ENCODE measurements around the gene CCRL2. TPM values are rescaled to one million over a fixed set of nuclear protein-coding genes. Genes with fewer than 3 reads are reported as not detected.

CCRL2 gene
- total RNA-seq, 2 donors from 2014 or later: 2.1 to 3.7 TPM

DNA sequence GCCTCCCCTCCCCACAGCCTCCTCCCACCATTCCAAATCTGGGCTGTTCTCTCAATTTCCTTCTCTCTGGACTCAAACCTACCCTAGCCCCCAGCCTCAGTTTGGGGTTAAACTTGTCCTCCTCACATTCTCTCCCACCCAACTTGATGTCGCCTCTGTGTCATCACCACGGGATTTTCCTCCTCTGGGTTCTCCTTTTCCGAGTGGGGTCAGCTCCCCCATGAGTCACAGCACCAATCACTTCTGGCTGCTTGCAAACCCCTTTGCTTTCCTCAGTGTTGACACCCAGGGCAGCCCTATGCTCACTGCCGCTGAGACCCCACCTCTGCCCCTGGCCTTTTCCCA, 644 bp upstream of the CCRL2 start:
- Mint-ChIP-seq H3K27me3 (peaks cover 4% of the 10 kb centered on the region), H3K4me1 (no peaks in the 10 kb centered on the region), H3K36me3 (ENCODE audit: low read depth) (no peaks in the 10 kb centered on the region), H3K9me3 (no peaks in the 10 kb centered on the region), H3K27ac (no peak overlapping the region), H3K4me3 (peak overlapping the region; percentile 67)
- no peak for ATAC-seq (replicated peaks)

DNA sequence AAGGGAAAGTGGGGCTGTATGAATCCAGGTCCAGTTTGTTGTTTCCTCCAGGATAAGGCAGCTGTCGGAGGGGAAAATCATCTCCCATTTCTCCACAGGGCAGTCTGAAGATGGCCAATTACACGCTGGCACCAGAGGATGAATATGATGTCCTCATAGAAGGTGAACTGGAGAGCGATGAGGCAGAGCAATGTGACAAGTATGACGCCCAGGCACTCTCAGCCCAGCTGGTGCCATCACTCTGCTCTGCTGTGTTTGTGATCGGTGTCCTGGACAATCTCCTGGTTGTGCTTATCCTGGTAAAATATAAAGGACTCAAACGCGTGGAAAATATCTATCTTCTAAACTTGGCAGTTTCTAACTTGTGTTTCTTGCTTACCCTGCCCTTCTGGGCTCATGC, 911 bp downstream of the CCRL2 start:
- peaks cover 4% of the 10 kb centered on the region for H3K27me3 Mint-ChIP-seq
- no peak for ATAC-seq (replicated peaks)
- no peaks in the 10 kb centered on the region for H3K4me1 Mint-ChIP-seq
- H3K27ac Mint-ChIP-seq: no peak overlapping the region
- peak overlapping the region; percentile 67 for H3K4me3 Mint-ChIP-seq
- H3K9me3 Mint-ChIP-seq: no peaks in the 10 kb centered on the region
- H3K36me3 Mint-ChIP-seq (ENCODE audit: low read depth): no peaks in the 10 kb centered on the region

DNA sequence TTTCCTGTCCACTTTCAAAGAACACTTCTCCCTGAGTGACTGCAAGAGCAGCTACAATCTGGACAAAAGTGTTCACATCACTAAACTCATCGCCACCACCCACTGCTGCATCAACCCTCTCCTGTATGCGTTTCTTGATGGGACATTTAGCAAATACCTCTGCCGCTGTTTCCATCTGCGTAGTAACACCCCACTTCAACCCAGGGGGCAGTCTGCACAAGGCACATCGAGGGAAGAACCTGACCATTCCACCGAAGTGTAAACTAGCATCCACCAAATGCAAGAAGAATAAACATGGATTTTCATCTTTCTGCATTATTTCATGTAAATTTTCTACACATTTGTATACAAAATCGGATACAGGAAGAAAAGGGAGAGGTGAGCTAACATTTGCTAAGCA, 1.8 kb downstream of the CCRL2 start:
- ATAC-seq (replicated peaks): no peak
- no peaks in the 10 kb centered on the region for H3K4me1 Mint-ChIP-seq
- no peak overlapping the region for H3K4me3 Mint-ChIP-seq
- no peaks in the 10 kb centered on the region for H3K36me3 Mint-ChIP-seq (ENCODE audit: low read depth)
- peaks cover 4% of the 10 kb centered on the region for H3K27me3 Mint-ChIP-seq
- H3K27ac Mint-ChIP-seq: no peak overlapping the region
- no peaks in the 10 kb centered on the region for H3K9me3 Mint-ChIP-seq

DNA sequence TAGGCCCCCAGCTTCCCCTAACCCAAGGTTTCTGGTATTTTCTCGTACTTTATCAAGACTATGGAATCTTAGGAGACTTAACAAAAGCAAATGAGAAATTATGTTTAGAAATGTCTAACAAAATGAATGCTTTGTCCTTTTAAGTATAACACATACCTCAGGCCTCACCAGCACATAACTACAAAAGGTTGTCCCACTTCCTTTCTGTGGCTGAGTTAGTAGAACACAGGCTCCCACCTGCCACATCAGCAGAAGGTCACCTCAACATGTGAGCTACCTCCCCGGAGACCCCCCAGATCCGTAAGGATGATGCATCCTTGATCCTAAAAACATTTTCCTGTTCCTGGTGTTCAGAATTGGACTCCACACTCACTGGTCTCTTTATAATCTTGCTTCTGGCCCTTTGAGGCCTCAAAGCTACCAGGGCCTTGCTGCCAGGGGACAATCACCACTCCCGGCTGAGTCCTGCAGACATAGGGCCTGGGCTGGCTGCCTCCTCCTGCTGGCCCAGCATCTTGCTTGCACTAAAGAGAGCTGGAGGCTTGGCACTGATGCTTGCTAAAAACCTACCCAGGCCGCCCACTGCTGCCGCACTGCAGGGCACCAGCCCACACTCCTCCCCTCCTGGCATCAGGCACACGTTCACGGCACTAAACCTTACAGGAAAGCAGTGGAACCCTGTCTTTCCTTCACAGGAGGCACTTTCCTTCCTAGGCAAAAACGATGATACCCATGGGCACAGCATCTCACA, 2.9 kb downstream of the CCRL2 start:
- Mint-ChIP-seq H3K27me3 (peaks cover 4% of the 10 kb centered on the region), H3K36me3 (ENCODE audit: low read depth) (no peaks in the 10 kb centered on the region), H3K9me3 (no peaks in the 10 kb centered on the region), H3K27ac (no peak overlapping the region), H3K4me3 (no peak overlapping the region), H3K4me1 (no peaks in the 10 kb centered on the region)
- ATAC-seq (replicated peaks): no peak

DNA sequence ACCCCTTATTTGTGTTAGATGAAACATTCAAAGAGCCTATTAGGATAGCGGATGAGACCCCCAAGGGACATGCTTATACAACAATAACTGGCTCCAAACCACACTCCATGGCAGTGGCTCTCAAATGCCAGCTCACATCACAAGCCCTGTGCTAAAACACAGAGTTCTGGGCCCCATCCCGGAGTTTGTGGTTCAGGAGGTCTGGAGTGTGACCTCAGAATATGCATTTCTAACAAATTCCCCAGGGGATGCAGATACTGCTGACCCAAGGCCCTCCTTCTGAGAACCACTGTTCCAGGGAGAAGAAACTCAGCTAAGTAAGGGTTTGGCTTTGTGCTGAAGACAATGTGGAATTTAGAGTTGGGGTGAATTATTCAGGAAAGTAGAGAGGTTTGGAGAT, 3.6 kb downstream of the CCRL2 start:
- Mint-ChIP-seq H3K36me3 (ENCODE audit: low read depth) (no peaks in the 10 kb centered on the region), H3K4me1 (no peaks in the 10 kb centered on the region), H3K9me3 (no peaks in the 10 kb centered on the region), H3K27ac (no peak overlapping the region), H3K4me3 (no peak overlapping the region), H3K27me3 (peaks cover 4% of the 10 kb centered on the region)
- no peak for ATAC-seq (replicated peaks)

DNA sequence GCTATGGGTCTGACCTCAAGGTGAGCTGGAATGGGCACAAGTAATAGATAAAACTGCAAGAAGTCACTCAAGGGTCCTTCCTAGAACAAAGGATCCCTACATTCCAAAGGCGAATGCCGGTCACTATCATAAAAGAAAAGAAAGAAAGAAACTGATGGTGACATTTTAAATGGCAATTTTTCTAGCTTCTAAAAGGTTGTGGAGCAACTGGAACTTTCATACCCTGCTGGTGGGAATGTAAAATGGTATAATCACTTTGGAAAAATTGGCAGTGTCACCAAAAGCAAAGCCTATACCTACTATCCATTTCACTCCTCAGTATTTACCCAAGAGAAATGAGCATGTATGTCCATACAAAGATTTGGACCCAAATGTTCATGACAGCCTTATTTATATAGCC, 4.2 kb downstream of the CCRL2 start:
- ATAC-seq (replicated peaks): no peak
- H3K9me3 Mint-ChIP-seq: no peaks in the 10 kb centered on the region
- no peak overlapping the region for H3K4me3 Mint-ChIP-seq
- H3K27ac Mint-ChIP-seq: no peak overlapping the region
- H3K36me3 Mint-ChIP-seq (ENCODE audit: low read depth): no peaks in the 10 kb centered on the region
- H3K4me1 Mint-ChIP-seq: no peaks in the 10 kb centered on the region
- H3K27me3 Mint-ChIP-seq: peaks cover 4% of the 10 kb centered on the region

DNA sequence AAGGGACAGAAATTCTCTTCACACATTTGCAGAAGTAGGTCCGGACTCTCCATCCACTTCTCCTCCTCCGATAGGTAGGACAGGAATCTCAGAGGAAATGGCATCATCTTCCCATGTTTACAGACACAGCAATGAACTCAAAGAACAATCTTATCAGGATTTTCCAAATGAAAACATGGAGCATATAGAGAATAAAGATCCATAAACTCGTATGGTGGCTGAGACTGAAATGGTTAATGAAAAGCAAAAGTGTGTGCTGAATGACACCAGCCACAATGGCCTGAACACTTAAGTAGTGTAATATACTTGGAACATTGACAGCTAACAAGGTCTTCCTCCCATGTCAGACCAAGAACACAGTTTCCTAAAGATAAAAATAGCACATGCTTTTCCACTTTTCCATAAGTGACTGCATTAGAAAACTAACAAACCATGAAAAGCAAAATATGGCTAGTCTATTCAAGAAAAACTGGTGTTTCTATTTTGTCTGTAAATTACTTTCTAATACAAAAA, 5.8 kb downstream of the CCRL2 start:
- H3K36me3 Mint-ChIP-seq (ENCODE audit: low read depth): no peaks in the 10 kb centered on the region
- no peak overlapping the region for H3K27ac Mint-ChIP-seq
- peaks cover 4% of the 10 kb centered on the region for H3K27me3 Mint-ChIP-seq
- ATAC-seq (replicated peaks): no peak
- H3K4me3 Mint-ChIP-seq: no peak overlapping the region
- no peaks in the 10 kb centered on the region for H3K4me1 Mint-ChIP-seq
- no peaks in the 10 kb centered on the region for H3K9me3 Mint-ChIP-seq

DNA sequence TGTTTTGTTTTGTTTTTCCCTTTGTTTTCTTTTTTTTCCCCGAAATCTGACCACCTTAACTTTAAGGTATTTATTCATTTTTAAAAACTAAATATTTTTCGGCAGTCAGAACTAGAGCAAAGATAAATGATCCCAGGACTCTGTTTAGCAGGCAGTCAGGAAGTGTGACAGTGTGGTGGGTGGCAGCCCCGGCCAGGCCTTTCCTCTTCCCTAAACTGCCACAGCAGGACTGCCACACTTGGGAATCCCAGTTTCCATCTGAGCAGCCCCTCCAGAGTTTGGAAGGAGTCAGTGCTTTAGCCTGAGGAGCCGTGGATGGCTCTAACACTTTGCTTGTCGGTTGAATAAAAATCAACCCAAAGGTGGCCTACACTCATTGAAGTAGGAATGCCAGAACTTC, 6.9 kb downstream of the CCRL2 start:
- Mint-ChIP-seq H3K9me3 (no peaks in the 10 kb centered on the region), H3K27ac (no peak overlapping the region), H3K4me1 (no peaks in the 10 kb centered on the region), H3K36me3 (ENCODE audit: low read depth) (no peaks in the 10 kb centered on the region), H3K4me3 (no peak overlapping the region), H3K27me3 (peaks cover 4% of the 10 kb centered on the region)
- no peak for ATAC-seq (replicated peaks)

DNA sequence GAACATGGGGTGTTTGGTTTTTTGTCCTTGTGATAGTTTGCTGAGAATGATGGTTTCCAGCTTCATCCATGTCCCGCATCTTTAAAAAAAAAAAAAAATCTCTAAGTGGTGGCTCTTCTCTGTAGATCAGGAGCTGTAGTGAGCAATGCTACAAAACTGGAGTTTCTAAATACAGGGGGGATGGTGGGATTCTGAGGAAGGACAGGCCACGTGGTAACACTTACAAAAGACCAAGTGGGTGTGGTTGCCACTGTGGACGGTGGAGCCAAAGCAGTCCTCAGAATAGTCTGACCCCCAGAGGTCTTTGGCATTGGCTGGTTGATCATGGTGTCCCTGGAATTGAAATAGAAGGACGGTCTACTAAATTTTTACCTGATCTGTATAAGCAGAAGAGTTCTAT, 7.7 kb downstream of the CCRL2 start:
- H3K27me3 Mint-ChIP-seq: peaks cover 4% of the 10 kb centered on the region
- H3K4me1 Mint-ChIP-seq: no peaks in the 10 kb centered on the region
- no peaks in the 10 kb centered on the region for H3K36me3 Mint-ChIP-seq (ENCODE audit: low read depth)
- no peak overlapping the region for H3K27ac Mint-ChIP-seq
- H3K9me3 Mint-ChIP-seq: no peaks in the 10 kb centered on the region
- H3K4me3 Mint-ChIP-seq: no peak overlapping the region
- ATAC-seq (replicated peaks): no peak

DNA sequence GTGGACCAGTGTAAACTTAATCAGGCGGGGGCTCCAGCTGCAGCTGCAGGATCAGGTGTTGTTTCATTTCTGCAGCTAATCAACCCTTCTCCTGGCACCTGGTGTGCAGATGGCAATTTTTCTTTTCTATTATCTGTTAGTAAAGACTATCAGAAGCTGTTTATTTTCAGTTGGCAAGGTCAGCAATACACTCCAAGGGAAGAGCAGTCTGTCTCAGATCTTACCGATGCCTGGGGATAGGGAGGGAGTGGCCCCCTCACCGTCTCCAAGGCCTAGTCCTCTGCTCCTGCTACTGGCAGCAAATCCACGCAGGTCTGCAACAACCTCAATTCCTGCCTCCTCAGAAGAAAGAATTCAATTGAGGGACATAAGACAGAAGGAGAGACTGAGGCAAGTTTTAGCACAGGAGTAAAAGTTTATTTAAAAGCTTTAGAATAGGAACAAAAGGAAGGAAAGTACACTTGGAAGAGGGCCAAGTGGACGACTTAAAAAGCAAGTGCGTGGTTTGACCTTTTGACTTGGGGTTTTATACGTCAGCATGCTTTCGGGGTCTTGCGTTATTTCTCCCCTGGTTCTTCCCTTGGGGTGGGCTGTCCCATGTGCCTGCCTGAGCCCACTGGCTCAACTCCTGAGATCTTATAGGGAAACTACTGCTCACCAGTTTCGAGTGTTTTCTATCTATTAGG, 9.2 kb downstream of the CCRL2 start:
- H3K27me3 Mint-ChIP-seq: no peaks in the 10 kb centered on the region
- ATAC-seq (replicated peaks): no peak
- no peaks in the 10 kb centered on the region for H3K36me3 Mint-ChIP-seq (ENCODE audit: low read depth)
- H3K9me3 Mint-ChIP-seq: no peaks in the 10 kb centered on the region
- H3K4me1 Mint-ChIP-seq: no peaks in the 10 kb centered on the region
- H3K4me3 Mint-ChIP-seq: no peak overlapping the region
- H3K27ac Mint-ChIP-seq: no peak overlapping the region

DNA sequence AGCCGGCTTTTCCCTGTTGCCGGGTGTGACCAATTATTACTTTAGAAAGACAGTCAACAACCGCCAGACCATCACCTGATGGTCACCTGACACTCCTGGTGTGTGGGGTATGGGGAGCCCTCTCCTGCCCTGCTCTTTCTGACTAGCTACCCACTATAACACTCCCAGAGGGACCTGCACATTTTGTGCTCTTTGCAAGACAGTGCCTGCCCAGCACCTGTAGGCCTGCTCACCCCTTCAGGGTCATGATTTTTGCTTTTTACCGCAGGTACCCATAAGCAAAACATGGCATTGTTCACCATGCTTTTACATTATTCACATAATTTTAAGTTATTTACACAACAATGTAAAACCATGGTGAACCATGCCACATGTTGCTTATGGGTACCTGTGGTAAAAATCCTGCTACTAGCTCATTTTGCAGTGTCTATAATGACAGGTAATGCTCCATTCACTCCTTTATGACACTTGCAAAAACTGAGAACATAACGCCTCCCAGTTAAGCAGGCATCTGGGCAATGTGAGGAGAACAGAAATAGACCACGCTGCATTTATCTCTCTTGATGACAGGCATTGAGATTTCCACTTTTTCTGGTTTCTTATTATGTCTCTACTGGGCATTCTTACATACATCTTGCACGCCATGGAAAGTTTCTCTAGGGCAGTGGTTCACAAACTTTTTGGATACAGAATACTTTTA, 9.9 kb downstream of the CCRL2 start:
- ATAC-seq (replicated peaks): no peak

DNA sequence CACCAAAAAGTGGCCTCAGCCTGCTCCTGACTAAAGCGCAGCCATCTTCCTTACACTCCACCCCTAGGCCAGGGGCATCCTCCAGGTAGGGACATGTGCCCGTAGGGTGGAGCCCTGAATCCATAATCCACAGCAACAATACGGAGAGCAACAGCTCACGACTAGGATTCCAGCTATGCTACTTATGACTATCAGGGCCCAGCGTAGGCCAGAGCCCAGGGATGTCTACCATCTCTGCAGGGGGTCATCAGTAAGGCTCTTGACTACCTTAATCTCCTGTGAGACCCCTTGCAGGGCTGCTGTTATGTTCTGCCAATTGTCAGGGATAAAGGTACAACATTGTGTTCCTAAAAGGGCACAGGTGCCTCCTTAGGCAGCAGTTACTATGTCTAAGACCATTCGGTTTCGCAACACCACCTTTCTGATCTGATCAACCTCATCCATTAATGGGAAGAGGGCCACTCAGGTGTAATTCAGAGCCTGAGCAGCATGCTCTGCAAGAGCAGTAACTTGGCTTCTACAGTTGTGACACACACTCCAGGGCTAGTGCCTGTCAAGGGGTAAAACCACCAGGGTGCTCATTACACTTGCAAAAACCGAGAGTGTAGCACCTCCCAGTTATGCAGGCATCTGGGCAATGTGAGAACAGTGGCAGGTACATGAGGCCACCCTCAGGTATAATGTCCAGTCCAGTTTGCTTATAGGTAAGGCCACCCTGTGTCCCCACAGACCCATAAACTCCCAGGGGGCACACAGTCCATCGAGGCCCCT, 11.0 kb downstream of the CCRL2 start:
- Mint-ChIP-seq H3K27ac (no peak overlapping the region), H3K4me3 (no peak overlapping the region), H3K4me1 (no peaks in the 10 kb centered on the region), H3K36me3 (ENCODE audit: low read depth) (no peaks in the 10 kb centered on the region), H3K9me3 (no peaks in the 10 kb centered on the region), H3K27me3 (no peaks in the 10 kb centered on the region)
- no peak for ATAC-seq (replicated peaks)

More for the DNA sequence above, 9.9 kb downstream of the CCRL2 start:
- H3K27me3 Mint-ChIP-seq: no peaks in the 10 kb centered on the region
- no peaks in the 10 kb centered on the region for H3K36me3 Mint-ChIP-seq (ENCODE audit: low read depth)
- no peaks in the 10 kb centered on the region for H3K9me3 Mint-ChIP-seq
- H3K4me1 Mint-ChIP-seq: no peaks in the 10 kb centered on the region
- H3K27ac Mint-ChIP-seq: no peak overlapping the region
- no peak overlapping the region for H3K4me3 Mint-ChIP-seq

DNA sequence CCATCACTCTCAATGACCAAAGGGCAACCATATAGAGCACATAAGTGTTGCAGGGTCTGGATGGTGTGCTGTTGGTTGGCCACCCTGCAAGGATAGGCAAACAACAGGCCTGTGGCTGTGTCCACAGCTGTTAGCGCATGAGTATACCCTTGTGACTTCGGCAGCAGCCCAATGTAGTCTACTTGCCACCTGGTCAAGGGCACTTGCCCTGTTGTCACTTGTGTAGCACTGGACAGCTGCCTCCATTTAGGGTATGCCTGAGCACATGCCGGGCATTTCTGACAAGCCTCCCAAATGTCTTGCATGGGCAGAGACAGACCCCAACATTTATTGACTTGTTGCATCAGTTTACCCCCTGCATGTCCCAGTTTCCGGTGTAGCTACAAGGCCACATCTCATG, 12.8 kb downstream of the CCRL2 start:
- no peak for ATAC-seq (replicated peaks)
- H3K27me3 Mint-ChIP-seq: no peaks in the 10 kb centered on the region
- no peaks in the 10 kb centered on the region for H3K36me3 Mint-ChIP-seq (ENCODE audit: low read depth)
- no peaks in the 10 kb centered on the region for H3K9me3 Mint-ChIP-seq
- no peak overlapping the region for H3K4me3 Mint-ChIP-seq
- H3K4me1 Mint-ChIP-seq: no peaks in the 10 kb centered on the region
- H3K27ac Mint-ChIP-seq: no peak overlapping the region

DNA sequence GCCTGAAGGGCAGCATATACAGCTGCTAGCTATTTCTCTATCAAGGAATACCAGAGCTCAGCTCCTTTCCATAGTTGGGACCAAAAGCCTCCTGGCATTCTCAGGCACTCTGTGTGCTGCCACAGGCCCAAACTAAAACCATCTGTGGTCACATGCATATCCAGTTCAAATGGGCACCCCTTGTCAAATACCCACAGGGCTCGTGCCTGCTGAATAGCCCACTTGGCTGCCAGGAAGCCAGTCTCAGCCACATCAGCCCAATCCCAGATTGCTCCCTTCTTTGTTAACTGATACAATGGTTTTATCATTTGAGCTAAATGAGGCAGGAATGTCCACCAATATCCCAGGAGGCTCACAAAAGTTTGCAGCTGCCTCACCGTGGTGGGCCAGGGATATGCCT, 13.9 kb downstream of the CCRL2 start:
- ATAC-seq (replicated peaks): no peak
- Mint-ChIP-seq H3K4me3 (no peak overlapping the region), H3K27ac (no peak overlapping the region), H3K4me1 (no peaks in the 10 kb centered on the region), H3K36me3 (ENCODE audit: low read depth) (no peaks in the 10 kb centered on the region), H3K9me3 (no peaks in the 10 kb centered on the region), H3K27me3 (no peaks in the 10 kb centered on the region)

Measured in activated T-helper 17 cell treated with anti-CD3 and anti-CD28 coated beads, Interleukin-2, amount 50 U/mL, for 72 hours (primary cell).